Dedifferentiated amniotic fluid mesenchymal stem cell (primary cell): ENCODE measurements around the gene MRPS5.

Source experiments
- DNase-seq: peaks from one replicate; pipeline ENCODE4 v3.0.0-alpha.2; 2016; ENCODE audit errors: extremely low spot score

The MRPS5 gene

GRCh38 chr2:95061119-95061512 lies 60.5 kb downstream of the MRPS5 start:
- no peak for DNase-seq

GRCh38 chr2:95060446-95061118 lies 61.0 kb downstream of the MRPS5 start:
- no peak for DNase-seq

- no peak for DNase-seq
These were observed 61.8 kb downstream of the MRPS5 start for GRCh38 chr2:95059656-95060370.

DNA sequence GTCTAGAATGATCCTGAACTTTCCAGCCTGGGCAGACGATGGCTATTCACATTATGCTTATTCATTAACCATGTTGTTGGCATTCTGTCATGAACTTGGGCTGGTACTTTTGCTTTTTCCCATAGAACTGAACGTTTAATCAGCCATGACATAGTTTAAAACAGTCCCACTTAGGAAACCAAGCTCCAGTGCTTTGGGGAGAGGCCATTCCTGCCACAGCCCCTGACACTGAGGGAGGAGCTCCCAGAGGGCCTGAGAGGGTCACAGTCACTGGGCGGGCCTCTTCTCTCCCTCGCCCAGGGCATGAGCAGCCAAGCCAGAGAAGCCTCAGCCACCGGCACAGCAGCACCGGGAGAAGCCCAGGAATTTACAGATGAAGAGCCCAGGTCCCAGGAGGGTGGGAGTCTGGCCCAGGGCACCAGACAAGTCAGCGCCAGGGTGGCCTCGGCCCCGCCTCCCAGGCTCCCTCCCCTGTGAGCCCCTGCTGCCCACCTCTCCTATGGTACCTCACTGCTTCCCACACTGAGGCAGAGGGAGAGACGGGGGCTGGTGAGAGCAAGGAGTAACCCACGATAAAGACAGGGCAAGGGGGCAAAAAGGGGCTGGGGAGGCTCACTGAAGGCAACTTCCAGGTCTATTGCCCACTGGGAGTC lies 62.5 kb downstream of the MRPS5 start:
- DNase-seq, result no peak

GRCh38 chr2:95058466-95058988 lies 63.1 kb downstream of the MRPS5 start:
- no peak for DNase-seq

DNA sequence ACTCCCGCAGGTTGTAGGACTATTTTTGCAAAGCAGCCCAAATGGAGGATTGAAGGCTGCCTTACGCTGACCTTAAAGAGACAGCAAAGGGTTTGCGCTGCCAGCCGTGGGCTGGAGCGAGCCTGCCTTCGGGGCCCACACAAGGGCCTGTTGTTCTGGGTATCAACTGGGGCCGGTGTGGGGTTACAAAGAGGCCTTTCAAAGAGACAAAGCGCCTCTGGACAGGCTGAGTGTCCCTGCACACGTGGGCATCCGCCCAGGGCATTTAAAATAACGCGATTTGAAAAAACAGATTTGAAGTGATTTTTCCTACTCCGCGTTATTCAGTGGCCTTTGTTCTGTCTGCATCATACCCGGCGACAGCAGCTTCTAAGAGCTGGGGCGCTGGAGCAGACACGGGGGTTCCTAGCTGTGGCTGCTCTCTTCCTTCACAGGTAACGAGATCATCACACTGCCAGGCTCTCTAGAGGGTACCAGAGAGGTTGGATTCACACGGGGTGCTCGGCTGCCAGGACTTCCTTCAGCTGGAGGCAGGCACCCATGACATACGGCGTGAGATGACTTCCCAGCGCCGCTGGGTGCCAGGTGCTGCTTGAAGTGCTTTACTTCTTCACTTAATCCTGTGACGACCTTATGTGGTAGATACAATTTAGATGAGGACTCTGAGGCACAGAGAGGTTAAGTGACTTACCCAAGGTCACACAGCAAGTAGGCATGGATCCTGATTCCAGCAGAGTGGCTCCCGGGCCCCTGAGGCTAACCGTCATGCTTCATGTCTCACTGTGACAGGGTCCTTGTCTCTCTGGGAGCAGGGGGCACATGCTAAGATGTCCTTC lies 63.9 kb downstream of the MRPS5 start:
- no peak for DNase-seq

DNA sequence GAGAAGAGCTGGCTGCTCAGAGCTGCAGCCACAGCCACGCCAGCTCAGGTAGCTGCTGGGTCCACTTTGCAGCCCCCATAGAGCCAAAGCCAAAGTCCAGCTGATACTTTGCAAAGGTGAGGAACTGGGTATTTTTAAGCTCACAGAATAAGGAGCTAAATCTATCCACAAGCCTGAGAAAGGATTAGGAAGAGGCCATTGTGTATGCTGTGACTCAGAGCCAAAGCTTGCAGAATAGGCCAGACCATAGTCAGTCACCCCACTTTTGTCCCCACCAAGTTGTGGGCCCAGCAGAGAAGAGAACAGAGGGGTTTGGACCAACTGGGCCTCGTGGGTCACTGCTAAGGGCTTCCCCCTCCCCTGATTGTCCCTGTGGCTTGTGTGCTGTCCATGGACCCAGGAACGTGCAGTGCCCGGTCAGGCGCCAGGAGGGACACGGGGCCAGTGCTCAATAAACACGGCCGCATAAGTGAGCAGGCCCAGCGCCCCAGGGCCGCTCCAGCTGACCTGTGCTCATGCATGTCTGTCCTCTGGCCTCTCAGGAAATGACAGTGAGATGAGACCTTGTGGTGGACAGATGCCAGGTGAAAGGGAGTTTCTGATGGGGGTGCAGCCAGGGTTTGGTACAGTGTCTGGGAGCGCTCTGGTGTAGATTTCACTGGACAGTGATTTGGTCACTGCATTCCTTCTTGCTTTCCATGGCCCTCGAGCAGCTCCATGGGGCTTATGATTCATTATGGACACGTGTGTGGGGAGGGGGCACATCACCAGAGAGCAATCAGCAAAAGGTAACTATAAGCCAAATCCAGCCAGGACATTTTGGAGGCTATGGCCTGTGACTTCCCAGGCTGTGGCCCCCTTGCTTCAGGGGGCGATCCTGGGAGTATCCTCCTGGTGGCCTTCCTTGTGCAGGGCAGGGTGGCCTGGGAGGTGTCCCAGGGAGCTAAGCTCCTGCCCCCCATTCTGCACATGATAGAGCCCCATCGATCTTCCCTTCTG lies 64.8 kb downstream of the MRPS5 start:
- no peak for DNase-seq

GRCh38 chr2:95056044-95056443 lies 65.6 kb downstream of the MRPS5 start:
- no peak for DNase-seq

DNA sequence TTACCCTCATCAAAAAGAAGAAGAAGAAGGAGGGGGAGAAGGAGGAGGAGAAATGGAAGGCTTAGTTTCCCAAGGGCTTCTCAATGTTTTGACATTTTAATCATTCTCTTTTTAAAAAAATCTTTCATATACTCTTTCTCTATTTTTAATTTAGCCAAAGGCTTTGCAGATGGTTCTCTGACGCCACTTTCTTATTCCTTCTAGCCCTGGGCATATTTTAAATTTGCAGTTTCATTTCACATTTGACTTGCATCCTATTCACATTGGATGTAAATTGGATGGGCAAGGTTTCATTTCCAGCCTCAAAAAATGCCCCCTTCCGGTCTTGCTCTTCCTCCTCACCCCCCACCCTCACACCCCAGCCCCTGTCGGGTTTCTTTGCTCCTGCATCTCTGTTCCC lies 66.3 kb downstream of the MRPS5 start:
- DNase-seq, result no peak

GRCh38 chr2:95054016-95054415 lies 67.6 kb downstream of the MRPS5 start:
- no peak for DNase-seq

- DNase-seq, result no peak
These were observed 68.1 kb downstream of the MRPS5 start for GRCh38 chr2:95053543-95053942.

DNA sequence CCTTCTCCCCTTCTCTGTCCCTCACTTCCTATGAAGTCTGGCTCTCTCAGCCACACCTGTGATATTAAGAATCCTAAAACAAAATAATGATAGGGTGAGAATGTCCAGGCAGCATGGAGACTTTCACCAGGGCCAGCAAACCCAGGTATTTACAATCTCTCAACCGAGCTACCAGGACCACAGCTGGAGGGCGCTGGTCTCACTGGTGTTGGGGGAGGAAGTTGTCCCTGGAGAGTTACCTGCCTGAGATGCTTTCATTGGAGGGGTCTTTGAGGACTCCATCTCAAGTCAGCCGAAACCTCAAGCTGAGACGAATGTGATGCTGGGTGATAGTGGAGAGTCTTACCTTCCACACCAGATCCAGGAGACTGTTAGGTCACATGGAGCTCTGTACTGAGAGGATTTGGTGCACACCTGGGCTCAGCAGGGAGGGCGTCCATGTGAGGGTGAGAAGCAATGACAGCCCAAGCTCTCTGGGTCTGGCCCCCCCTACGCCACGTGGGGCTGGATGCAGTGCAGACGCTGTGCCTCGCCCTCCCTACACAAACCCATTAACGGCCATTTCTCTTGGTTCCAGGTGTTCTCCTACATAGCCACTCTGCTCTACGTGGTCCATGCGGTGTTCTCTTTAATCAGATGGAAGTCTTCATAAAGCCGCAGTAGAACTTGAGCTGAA lies 68.7 kb downstream of the MRPS5 start:
- no peak for DNase-seq

DNA sequence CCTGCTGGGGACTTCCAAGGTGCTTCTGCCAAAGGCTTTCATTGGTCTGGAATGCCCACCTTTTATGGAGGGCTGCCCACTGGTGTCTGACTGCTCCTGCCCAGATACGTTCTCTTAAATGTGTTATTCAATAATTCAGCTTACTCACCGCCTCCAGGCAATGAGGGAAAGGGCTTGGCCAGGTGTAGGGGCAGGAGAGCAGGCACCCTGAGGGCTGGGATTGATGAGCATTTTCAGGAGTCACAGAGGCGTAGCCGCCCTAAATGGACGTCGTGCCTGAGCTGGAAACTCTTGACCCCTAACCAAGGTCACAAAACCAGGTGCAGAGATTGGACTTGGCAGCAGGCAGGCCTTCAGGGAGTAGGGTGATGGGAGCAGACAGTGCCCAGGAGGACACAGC lies 69.3 kb downstream of the MRPS5 start:
- no peak for DNase-seq

DNA sequence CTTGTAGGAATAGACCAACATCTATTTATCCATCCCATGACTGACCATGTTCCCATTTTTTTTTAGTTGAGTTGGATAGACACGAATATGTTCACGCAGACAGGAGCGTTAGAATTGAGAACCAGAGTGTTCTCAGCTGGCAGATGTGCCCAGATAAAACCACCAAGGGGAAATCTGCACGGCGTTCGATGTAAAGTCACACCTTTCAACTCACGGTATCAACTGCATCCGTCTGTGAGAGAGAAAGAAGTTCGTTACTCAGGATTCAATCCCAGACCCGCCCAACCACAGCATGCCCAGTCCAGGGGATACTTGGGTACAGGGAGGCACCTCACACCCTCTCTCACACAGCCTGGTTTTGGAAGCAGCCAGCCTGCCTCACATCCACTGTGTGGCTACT lies 70.0 kb downstream of the MRPS5 start:
- no peak for DNase-seq

- DNase-seq, result no peak
These were observed 71.0 kb downstream of the MRPS5 start for GRCh38 chr2:95050385-95051300.

DNA sequence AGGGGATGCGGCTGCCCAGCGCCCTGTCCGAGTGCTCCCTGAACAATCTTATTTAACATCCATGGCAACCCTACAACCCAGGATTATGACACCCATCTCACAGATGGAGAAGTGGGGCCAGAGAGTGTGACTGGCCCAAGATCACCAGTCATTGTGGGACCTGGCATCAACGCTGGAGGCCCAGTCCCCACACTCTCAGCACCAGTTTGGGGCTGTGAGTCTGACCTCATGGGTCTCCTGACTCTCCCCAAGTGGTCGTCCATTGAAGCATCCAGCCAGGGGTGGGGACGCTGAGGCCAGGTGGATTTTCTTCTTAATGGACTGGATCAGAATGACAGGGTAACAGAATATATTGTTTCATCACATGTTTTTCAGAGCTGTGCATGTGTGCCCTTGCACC lies 71.6 kb downstream of the MRPS5 start:
- no peak for DNase-seq

DNA sequence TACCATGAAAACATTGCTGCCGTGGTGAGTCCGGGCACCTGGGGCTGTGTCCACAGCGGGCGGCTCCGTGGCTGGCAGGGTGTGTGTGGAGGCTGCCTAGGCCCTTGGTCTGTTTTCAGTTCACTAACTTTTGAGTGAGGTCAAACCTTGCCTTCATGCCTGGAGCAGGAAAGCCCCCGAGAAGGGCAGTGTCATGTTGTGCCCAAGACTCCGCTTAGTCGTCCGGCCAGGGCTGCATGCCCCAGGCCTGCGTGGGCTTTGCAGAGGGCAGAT lies 72.0 kb downstream of the MRPS5 start:
- no peak for DNase-seq

DNA sequence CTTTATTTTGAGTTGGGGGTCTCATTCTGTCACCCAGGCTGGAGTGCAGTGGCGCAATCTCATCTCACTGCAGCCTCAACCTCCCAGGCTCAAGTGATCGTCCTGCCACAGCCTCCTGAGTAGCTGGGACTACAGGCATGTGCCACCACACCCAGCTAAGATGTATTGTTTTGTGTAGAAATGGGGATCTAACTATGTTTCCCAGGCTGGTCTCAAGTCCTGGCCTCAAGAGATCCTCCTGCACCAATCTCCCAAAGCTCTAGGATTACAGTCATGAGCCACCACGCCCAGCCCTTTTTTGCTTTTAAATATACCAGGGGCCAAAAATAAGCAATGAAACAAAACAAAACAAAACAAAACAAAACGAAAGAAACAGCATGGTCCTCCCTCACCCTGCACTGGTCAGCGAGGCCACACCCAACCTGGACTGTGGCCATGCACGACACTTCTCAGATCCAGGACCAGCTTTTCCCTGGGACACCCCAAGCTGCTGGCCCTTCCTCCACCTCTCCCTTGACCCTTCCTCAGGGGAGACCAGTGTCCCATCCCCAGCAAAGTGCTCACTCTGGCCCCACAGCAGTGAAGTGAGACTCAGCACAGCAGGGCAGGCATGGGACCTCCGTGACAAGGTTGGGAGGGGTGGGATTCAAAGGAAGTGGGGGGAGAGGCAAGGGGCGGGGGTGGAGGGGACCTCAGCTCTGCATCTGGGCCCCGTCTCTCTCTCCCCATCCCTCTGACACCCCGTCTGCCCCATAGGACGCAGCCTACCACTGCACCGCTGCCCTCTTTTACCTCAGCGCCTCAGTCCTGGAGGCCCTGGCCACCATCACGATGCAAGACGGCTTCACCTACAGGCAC lies 72.6 kb downstream of the MRPS5 start:
- DNase-seq, result no peak
